ENCODE measurements around the gene OR52K2.
A peak's percentile ranks its signal among the peaks of the same experiment; 100 is the strongest.

The OR52K2 gene

GRCh38 chr11:4460151-4460550, 11.1 kb downstream of the OR52K2 start:
- TF ChIP-seq, protein P1, sequence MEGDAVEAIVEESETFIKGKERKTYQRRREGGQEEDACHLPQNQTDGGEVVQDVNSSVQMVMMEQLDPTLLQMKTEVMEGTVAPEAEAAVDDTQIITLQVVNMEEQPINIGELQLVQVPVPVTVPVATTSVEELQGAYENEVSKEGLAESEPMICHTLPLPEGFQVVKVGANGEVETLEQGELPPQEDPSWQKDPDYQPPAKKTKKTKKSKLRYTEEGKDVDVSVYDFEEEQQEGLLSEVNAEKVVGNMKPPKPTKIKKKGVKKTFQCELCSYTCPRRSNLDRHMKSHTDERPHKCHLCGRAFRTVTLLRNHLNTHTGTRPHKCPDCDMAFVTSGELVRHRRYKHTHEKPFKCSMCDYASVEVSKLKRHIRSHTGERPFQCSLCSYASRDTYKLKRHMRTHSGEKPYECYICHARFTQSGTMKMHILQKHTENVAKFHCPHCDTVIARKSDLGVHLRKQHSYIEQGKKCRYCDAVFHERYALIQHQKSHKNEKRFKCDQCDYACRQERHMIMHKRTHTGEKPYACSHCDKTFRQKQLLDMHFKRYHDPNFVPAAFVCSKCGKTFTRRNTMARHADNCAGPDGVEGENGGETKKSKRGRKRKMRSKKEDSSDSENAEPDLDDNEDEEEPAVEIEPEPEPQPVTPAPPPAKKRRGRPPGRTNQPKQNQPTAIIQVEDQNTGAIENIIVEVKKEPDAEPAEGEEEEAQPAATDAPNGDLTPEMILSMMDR (conservative IDR thresholded peaks at IDR 0.05; ENCODE audit: control insufficient read depth, insufficient read depth, low read depth, low read length) = no peak
- H3K4me3 ChIP-seq (ENCODE audit: control insufficient read depth, low read depth, low read length) = no peak overlapping the region
- no peak for DNase-seq (ENCODE audit: low read depth)

GRCh38 chr11:4464216-4465159, 15.4 kb downstream of the OR52K2 start:
- no peak overlapping the region for H3K4me3 ChIP-seq (ENCODE audit: control insufficient read depth, low read depth, low read length)
- DNase-seq (ENCODE audit: low read depth) = peak; percentile 61
- TF ChIP-seq, protein P1 (conservative IDR thresholded peaks at IDR 0.05; ENCODE audit: control insufficient read depth, insufficient read depth, low read depth, low read length) = no peak

DNA sequence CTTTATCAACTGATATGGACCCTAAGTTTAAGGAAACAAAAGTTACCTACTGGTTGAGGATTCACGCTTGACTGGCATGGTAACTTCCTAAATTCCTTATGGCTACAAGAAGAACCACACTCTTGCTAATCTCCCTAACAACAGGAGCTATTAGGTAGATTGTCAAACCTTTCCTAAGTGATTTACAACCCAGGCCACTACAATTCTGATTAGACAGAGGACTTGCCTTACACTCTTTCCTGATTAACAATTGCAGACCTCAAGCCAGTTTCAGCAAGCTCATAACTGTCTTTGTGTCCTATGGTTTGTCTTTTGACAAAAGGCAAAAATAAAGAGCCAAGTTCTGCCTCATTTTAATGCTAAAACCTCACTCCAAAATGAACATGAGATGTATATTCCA, 16.3 kb downstream of the OR52K2 start:
- H3K4me3 ChIP-seq (ENCODE audit: control insufficient read depth, low read depth, low read length) = no peak overlapping the region
- DNase-seq (ENCODE audit: low read depth) = no peak
- TF ChIP-seq, protein P1 (conservative IDR thresholded peaks at IDR 0.05; ENCODE audit: control insufficient read depth, insufficient read depth, low read depth, low read length) = no peak

DNA sequence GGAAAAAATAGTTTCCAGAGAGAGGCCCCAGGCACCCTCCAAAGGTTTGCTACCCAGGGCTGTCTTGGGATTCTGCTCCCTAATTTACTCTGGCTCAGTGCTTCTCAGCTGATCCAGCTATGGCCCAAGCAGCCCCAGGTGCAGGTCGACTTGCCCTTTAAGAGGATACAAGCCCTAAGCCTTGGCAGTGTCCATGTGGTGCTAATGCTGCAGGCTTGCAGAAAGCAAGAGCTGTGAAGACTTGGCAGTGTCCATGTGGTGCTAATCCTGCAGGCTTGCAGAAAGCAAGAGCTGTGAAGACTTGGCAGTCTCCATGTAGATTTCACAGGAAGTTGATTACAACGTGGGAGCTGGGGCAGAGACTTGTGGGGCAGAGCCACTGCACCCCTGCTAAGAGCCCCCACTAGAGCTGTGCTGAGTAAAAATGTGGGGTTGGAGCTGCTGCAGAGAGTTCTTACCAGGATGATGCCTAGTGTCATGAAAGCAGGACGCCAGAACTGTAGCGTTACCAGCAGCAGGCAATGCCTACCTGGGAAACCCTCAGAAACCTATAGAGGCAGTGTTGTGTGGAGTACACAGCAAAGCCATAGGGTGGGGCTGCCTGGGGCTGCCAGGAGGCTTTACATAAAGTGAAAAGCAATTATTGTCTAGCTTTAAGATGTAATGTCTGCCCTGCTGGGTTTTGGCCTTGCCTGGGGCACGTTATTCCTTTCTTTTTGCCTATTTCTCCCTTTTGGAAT, 17.2 kb downstream of the OR52K2 start:
- DNase-seq (ENCODE audit: low read depth) = no peak
- H3K4me3 ChIP-seq (ENCODE audit: control insufficient read depth, low read depth, low read length) = no peak overlapping the region
- TF ChIP-seq, protein P1 (conservative IDR thresholded peaks at IDR 0.05; ENCODE audit: control insufficient read depth, insufficient read depth, low read depth, low read length) = no peak

DNA sequence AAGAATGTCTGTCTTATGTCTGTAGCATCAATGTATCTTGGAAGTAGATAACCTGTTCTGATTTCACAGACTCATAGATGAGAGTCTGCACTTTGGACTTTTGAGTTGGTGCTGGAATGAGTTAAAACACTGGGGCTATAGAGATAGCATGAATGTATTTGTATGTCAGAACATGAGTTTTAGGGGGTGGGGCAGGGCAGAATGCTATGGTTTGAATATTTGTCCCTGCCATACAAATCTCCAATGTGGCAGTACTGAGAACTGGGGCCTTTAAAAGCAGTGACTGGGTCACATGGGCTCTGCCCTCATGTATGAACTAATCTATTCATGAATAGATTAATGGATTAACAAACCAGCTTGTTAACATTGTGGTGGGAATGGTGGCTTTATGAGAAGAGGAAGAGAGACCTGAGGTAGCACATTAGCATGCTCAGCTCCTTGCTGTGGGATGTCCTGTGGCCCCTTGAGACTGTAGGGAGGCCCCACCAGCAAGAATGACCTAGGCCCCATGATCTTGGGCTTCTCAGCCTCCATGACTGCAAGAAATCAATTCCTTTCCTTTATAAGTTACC, 17.9 kb downstream of the OR52K2 start:
- DNase-seq (ENCODE audit: low read depth) = no peak
- TF ChIP-seq, protein P1 (conservative IDR thresholded peaks at IDR 0.05; ENCODE audit: control insufficient read depth, insufficient read depth, low read depth, low read length) = no peak
- H3K4me3 ChIP-seq (ENCODE audit: control insufficient read depth, low read depth, low read length) = no peak overlapping the region

GRCh38 chr11:4467811-4468606, 18.9 kb downstream of the OR52K2 start:
- DNase-seq (ENCODE audit: low read depth) = no peak
- TF ChIP-seq, protein P1 (conservative IDR thresholded peaks at IDR 0.05; ENCODE audit: control insufficient read depth, insufficient read depth, low read depth, low read length) = no peak
- H3K4me3 ChIP-seq (ENCODE audit: control insufficient read depth, low read depth, low read length) = no peak overlapping the region
